M059J (cell line): Measurements from ENCODE around the gene IL19. TPM values are rescaled to one million over a fixed set of nuclear protein-coding genes. Genes with fewer than 3 reads are reported as not detected.

Source experiments
- DNase-seq: peaks from one replicate; pipeline ENCODE4 v3.0.0-alpha.2; 2012; ENCODE audit warnings: low read depth
- total RNA-seq: library from RNA; depleted of rRNA; stranded (reverse); fragments of >200 nt; shearing (Covaris generic); gene quantifications from 2 replicates; pipeline ENCODE4 v1.2.3, GENCODE V29; 2014; rRNA removed

The IL19 gene, protein sequence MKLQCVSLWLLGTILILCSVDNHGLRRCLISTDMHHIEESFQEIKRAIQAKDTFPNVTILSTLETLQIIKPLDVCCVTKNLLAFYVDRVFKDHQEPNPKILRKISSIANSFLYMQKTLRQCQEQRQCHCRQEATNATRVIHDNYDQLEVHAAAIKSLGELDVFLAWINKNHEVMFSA
- total RNA-seq, result not detected in 2 replicates

DNA sequence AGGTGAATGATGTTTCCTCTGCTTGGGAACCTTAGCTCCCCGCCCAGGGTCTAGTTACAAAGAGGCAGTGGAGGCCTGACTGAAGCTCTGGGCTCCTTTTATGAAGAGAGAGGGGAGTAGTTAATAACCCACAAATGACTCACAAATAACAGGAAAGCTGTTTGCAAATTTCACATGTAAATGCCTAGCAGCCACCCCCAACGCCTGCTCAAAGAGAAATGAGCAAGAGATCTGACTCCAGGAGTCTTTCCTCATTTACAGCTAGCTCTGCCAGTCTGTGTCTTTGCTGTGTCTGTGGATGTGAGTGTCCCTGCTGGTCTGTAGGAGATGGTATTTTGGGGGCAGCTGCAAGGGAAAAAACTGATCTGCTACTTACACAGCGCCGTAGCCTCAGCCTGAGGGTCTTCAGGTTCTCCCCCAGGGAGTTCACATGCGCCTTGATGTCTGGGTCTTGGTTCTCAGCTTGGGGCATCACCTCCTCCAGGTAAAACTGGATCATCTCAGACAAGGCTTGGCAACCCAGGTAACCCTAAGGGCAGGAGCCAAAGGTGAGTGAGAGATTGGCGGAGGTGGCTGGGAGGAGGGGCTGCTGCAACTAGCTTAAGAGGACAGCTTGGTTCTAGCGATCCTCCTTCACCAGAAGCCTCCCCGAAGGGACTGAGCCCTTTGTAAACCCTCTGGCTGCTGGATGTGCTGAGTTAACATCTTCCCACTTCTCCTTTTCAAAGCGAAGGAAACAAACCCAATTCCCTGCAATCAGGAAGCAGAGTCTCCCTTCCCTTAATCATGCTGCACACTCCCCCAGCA lies at the start of gene IL19:
Gene IL19, plus strand, starts transcription at position 243 of the 807 bp plus-strand sequence. CDS start 65,890 bp downstream, outside the sequence.
- peak; percentile 76 for DNase-seq

DNA sequence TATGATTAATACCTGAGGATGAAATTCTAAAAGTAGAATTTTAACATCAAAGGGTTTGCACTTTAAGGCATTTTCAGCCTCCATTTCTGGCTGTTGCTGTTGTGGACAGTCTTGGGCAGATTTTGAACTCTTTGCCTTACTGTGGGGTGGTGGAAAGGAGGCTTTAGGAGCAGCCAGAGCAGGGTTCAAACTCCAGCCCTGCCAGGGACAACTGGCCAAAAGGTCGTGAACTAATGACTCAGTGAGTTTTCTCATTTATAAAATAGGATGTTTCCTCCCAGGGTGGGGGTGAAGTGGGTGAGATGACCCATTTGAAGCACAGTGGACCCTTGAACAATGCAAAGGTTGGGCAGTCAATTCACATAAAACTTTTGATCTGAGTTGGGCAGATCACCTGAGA lies 49.1 kb upstream of the IL19 start:
- DNase-seq, result no peak

DNA sequence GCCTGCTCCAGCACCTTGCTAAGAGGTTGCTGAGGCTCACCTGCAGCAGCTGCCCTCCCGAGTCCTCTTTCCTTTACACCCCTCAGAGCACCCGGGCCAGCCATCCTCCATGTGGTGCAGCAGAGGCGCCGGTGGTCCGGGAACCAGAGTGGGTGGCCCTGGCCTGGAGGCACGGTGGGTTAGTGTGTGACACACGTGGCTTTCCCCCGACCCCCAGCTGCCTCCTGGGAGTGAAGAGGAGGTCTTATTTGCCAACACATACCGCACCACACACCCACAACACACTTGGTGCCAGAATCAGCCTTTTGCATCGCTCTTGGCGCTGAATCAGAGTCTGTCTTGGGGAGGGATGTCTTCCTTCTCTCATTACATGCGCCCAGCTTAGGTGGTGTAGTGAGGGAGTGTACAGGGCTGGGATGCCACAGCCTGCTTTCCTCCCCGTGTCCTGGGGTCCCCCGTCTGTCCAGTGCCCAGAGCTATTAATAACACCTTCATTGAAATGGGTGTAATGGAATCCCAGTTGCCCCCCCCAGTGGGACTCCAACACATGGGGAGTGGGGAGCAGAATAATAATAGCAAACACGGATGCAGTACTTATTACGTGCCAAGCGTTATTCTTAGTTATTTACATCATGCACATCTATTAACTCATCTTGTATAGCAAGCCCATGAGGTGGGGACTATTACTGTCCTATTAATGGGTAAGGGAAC lies 47.7 kb upstream of the IL19 start:
- peak; percentile 73 for DNase-seq

DNA sequence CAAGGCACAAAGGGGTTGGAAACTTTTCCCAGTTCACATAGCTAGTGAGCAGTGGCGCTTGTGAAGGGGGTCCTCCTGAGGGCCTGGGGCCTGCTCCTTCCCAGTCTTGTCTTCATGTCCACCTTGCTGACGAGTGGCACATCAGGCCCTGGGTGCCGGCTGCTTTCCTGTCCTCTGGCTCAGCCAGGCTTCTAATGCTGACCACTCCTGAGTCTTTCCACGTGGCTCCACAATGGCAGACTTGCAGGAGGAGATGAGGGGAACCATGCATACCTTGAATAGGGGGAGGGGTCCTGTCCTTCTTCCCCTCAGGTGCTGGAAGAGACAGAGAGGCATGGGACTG lies 47.1 kb upstream of the IL19 start:
- DNase-seq, result no peak

DNA sequence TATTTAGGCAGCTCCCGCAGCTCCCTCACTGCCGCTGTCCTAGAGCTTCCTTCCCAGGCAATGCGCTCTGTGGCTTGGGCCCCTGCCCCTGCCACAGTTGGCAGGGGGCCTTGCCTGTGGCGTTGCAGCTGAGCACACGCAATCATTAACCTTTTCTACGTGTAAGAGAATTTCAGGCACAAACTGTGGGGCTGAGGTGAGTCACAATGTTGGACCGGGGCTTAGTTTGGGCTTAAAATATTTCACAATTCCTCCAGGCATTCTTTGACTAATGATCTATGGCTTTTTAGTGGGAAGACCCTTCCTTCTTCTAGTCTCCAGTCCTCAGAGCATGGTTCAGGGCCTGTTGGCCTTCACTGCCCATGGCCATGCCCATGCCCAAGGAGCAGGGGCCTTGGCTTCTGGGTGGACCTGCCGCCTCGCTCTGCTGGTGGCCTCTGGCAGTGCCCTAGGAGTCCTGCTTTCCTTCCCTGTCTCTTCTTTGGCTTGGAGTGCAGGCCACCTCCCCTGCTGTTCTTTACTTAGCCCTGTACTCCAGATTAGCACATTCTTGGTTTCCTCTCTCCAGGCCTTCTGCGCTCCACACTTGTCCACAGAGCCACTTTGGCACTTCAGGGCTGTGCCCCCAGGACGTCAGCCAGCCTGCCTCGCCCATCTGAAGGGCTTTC lies 46.6 kb upstream of the IL19 start:
- DNase-seq, result peak; percentile 96

DNA sequence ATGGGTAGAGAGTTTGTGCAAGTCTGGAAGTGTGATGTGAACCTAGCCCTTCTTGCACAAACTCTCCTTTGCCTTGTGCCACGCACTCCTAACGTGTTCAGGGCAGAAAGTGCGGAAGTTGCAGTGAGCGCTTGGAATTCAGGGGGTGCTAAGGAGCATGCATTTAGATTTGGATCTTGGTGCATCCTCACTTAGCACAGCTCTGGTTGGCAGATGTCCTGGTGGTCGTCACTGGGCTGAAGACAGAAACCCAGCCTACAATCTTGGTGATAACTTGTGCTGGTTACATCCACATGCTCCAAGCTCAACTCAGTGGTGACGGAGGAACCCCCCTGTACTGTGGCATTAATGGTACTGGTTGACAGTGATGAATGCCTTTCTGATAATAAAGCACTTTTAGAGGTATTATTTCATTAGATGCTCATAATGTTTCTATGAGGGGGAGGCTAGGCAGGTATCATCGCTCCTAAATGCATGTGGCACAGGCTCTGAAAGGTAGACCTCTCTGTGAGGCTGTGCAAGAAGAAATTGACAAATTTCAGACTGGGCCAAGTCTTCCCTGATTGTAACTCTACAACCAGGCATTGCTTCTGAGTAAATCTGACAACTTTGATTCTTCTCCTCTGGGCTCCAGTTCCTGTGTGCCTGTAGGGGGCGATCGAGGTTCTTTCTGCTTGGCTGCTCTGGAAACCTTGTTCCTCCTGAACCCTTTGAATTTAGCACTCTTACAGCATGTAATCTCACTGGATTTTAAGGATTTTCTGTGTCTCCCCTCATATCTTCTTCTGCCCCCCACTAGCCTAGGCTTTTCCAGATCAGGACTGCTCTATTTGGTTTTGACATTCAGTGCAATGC lies 45.2 kb upstream of the IL19 start:
- DNase-seq, result peak; percentile 52

DNA sequence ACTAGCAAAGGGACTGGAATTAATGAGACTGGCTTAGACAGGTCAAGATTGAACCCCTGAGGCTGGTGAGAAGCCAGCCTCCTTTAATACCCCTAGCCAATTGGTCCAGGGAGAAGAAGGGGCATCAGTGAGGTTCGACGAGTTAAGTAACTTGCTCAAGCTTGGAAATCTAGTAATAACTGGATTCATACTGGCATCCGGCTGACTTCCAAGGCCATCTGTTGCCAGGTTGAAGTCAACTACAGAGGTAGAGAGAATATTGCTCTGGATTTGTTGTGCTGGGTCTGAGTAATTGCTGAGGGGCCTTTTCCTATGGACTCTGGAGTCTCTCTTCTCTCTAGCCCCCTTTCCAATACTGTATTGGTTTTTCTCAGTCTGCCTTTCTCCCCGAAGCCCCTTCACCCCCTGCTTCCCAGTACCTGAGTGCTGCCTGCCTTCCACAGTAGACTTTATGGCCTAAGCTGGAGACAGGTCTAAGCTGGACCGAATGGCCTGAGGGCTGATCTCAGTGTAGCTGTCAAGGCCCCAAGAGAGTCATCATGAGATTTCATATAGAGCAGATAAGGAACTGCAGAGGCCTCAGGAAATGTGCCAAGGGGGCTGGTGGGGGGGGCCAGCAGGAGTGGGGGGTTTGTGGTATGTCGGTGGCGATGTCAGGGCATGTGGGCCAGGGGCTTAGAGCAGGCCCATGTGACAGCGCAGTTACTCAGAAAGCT lies 42.4 kb upstream of the IL19 start:
- no peak for DNase-seq

DNA sequence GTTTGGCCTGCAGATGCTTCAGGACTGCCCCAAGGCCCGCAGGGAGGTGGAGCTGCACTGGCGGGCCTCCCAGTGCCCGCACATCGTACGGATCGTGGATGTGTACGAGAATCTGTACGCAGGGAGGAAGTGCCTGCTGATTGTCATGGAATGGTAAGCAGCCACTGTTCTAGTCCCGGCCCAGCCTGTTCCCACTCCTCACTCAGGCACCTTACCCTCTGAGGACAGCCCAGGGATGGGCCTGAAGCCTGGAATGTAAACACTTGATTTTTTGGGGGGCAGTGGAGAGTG lies 41.9 kb upstream of the IL19 start:
- DNase-seq, result no peak

DNA sequence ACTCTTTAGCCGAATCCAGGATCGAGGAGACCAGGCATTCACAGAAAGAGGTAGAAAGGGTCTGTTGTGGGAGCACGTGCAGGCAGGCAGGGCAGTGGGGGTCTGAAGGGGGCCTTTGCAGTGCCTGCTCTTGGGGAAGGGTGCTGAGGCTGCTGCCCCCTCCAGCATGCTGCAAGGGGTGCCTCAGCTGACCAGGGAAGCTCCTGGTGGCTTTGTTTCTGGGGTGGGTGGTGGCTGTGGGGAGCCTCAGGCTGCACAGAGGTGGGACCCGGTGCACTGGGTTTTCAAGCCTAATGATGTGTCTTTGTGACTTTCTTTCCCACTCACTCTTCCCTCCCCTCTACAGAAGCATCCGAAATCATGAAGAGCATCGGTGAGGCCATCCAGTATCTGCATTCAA lies 41.5 kb upstream of the IL19 start:
- DNase-seq, result no peak

DNA sequence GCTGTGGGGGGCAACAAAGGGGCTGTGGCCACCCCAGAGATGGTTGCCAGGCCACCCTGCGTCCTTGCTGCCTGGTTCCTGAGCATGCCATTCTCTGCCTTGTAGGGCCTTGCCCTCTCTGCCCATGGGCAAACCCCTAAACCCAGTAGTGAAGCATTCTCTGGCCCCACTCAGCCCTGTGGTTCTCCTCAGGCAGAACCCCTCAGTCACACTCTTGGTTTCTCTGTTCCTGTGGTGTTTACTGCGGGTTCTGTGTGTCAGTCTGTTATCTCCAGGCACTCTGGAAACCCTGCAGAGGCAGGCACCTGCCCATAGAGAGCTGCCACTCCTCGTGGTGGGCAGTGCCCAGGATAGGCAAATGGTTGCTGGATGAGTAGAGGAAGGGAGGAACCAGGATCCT lies 41.1 kb upstream of the IL19 start:
- DNase-seq, result no peak

DNA sequence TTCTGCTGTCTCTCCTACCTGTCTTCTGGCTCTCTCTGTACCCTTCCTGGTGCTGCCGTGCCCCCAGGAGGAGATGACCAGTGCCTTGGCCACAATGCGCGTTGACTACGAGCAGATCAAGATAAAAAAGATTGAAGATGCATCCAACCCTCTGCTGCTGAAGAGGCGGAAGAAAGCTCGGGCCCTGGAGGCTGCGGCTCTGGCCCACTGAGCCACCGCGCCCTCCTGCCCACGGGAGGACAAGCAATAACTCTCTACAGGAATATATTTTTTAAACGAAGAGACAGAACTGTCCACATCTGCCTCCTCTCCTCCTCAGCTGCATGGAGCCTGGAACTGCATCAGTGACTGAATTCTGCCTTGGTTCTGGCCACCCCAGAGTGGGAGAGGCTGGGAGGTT lies 38.1 kb upstream of the IL19 start:
- no peak for DNase-seq

DNA sequence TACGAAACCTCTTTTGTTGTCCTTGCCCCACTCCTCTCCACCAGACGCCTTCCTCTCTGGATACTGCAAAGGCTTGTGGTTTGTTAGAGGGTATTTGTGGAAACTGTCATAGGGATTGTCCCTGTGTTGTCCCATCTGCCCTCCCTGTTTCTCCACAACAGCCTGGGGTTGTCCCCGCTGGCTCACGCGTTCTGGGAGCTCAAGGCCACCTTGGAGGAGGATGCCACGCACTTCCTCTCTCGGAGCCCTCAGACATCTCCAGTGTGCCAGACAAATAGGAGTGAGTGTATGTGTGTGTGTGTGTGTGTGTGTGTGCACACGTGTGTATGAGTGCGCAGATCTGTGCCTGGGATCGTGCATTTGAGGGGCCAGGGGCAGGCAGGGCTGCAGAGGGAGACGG lies 37.6 kb upstream of the IL19 start:
- DNase-seq, result no peak

DNA sequence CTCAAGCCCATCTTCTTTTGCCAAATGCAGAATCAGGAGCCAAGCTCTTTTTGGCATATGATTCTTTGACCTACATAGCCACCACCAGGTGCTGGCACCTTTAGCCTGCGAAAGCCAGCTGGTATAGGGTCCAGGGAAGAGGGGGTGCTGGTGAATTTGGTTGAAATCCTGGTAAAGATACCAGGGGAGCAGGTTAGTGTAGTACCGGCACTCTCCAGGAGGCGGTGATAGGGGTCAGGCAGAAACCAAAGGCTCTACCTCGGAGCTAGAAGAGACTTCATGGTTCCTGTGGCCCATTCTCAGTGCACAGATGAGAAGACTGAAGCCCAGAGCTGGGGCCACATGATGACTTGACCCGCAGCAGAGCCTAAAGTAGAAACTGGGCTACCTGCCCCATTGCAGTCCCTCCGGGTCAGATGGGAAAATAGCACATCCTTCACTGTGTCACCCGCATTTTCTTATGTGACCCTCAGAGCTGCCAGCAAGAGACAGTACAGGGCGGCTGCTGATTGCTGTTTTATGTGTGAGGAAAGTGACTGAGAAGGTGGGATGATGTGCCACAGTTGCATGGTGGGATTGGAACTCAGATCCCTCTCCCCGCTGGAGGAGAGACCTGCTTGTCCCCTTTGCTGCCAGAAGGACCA lies 36.0 kb upstream of the IL19 start:
- DNase-seq, result peak; percentile 38

DNA sequence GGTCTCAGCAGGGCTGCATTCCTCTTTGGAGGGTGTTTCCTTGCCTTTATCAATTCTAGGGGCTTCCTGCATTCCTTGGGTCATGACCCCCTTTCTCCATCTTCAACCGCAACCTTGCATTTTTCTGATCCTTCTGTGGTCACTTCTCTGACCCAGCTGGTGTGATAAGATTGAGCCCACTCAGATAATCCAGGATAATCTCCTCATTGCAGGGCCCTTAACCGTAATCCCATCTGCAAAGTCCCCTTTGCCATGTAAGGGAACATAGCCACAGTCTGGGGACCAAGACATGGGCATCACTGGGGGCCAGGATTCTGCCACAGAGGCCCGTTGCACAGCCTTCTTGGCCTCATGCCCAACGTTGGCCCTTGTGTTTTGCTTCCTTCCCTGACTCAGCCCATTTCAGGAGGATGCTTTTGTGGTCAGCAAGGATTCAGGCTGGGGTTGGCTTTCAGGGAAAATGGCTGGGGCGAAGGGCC lies 35.0 kb upstream of the IL19 start:
- peak; percentile 81 for DNase-seq

DNA sequence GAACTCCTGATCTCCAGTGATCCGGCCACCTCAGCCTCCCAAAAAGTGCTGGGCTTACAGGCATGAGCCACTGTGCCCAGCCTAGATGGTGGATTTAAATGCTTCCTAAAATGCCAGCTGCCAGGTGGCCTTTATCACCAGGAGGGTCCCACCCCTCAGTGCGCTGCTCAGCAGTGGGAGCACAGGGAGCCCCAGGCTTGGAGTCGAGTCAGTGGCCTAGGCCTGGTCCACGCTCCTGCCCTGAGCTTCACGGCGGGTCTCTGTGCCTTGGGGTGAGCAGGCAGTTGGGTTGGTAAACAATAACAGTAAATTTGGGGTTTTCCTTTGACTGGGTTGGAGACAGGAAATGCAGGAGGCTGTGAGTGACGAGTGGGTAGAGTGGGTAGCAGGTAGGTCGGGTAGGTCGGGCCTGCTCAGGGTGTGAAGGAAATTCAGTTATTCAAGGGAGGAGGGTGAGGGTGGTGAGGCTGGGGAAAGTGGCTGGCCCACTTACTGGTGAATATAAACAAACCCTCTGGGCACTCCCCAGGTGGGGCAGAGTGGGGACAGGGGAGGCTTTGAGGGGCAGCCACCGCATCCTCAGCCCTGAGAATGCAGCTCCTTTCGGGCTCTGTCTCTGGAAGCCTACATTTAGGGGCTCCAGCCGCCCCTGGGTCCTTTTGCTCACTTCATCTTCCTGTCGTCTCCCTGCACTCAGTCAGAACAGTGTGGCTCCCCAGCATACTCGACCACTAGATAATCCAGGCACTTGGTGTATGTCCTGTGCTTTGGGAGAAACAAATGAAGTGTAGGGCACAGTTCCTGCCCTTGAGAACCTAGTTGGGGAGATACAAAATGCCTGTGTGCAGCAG lies 33.5 kb upstream of the IL19 start:
- DNase-seq, result no peak

DNA sequence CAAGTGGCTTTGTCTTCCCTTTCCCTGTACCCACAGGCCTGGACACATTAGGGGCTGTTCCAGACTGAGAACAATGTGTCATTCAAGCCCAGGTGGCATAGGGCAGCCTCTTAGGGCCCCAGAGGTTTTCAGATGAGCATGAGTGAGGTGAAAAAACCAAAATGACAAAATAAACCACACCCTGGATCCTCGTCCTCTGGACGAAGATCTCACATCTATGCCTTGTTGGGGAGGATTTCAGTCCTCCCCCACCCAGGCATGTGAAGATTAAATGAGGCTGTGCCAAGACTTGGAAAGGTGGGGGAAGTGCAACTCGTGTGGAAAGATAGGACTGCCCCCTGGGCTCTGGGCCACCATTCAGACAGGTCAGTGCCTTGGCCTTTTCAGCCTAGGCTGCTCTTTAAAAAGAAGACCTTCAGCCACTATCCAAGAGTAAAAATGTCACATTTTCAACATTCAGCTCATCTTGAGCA lies 32.8 kb upstream of the IL19 start:
- peak; percentile 58 for DNase-seq

DNA sequence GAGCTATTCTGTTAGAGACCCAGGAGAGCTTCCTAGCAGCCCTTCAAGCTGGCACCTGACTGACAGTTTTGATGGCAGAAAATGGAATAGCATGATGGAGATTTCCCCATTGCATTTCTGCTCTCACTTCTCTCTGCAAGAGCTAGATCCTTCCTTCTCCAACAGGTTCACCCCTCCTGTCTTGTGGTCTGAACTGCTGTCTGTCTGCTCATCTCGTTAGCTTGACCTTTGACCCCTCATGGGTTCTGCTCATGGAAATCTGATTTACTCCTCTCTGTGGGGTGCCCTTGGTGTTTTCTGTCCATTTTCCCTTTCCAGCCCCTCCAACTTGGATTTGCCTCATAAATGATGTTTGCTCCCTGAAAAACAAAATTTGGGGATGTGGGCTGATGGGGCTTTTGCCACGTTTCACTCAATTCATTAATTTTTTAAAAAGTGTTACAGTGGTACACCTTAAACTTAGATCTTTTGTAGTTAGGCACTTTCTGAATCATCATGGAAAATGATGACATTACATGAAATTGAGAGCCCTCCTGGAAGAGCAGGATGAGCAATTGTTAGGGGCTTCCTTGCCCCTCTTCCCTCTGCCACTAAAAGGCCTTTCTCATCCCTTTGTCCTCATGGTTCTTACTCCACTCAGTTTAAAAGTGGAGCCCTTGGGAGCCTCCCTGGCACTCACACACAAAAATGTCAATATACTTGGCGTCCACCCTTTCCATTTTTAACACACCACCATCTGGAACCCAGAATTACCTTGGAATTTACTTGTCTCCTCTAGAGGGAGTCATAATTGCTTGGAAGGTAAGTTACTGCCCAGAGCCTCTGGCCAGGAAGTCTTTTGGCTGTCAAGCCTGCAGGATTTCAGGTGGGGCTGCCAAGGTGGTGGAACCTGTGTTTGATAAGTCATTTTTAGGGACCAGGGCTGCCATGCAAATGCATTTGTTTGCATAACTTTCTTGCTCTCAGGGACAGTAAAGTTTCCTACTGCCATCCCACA lies 31.9 kb upstream of the IL19 start:
- DNase-seq, result peak; percentile 60
